ENCODE results near the gene NEIL3.
A peak's percentile ranks its signal among the peaks of the same experiment; 100 is the strongest.

Gene NEIL3, protein sequence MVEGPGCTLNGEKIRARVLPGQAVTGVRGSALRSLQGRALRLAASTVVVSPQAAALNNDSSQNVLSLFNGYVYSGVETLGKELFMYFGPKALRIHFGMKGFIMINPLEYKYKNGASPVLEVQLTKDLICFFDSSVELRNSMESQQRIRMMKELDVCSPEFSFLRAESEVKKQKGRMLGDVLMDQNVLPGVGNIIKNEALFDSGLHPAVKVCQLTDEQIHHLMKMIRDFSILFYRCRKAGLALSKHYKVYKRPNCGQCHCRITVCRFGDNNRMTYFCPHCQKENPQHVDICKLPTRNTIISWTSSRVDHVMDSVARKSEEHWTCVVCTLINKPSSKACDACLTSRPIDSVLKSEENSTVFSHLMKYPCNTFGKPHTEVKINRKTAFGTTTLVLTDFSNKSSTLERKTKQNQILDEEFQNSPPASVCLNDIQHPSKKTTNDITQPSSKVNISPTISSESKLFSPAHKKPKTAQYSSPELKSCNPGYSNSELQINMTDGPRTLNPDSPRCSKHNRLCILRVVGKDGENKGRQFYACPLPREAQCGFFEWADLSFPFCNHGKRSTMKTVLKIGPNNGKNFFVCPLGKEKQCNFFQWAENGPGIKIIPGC

DNA sequence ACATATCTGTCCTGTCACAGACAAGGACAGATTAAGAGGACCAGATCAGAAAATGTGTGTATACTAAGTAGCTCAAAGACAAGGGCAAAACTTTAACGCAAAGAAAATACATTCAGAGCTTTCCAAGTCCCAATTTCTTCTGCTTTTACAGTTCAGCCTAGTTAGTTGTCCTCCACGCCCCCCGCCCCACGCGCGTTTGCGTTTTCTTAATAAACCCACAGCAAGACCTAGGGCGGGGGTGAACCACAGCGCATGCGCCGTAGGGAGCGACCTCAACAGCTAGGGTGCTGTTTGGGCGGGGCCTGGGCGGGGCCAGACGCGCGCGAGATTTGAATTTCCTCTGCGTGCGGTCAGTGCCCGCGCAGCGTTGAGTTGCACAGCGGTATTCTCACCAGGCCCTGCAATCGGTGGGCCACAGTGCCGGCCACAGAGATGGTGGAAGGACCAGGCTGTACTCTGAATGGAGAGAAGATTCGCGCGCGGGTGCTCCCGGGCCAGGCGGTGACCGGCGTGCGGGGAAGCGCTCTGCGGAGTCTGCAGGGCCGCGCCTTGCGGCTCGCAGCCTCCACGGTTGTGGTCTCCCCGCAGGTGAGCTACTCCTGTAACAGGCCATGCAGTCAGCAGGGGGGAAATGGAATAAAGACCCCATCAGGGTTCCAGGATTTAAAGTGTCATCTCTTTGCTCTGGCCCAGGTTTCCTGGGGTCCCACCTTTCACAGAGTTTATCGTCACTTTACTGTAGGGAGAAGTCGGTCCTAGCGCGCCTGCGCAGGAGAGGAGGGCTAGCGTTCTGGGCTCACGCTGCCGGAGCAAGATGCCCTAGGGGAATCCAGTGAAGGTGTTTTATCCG, at the start of gene NEIL3:
TSS of gene NEIL3 (plus strand) at position 353 of the 850 bp plus-strand sequence. CDS start at position 433, 80 bp downstream.
- DNase-seq = peak; percentile 73

DNA sequence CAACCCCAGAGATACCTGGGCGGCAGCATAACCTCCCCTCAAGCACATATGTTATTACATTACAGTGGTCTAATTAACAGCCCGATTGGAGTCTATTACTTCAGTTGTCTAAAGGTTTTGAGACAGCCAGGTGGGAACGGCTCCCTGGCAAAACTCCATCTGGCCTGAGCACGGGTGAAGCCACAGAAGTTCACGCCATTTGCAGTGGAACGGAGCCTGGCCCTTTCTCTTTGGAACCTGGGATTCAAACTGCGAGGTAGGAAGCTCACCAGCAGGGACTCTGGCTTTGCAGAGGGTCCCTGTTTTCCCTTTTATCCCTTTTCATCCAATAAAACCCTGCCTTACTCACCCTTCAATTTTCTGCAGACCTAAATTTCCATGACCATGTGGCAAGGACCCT, 45.9 kb upstream of the NEIL3 start:
- no peak for DNase-seq

DNA sequence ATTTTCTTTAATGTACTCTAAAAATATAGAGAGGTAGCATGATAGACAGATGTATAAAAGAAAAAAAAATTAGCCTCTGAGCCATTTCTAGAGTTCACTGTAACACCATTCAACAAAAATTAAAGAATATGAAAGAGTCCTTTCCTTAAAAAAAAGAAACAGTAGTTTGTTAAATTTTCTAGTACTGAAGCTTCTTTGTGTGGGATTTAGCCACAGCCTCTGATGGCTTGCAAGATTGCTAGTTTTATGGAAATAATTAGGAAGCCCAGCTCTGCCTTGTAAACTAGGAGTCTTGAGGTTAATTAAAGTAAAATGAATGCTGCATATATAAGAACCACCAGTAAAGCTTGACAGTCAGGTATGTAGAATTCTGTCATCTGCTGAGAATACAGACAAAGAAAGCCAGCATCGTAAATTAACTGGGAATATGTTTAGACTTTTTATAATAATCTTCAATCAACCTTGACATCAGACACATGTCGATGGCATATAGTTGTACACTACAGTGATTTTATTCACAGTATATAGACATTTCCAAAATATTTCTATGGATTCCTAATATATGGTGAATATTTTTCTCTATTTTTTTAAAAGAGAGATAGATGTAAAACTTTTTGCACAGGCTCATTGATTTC, 44.8 kb upstream of the NEIL3 start:
- DNase-seq = no peak

DNA sequence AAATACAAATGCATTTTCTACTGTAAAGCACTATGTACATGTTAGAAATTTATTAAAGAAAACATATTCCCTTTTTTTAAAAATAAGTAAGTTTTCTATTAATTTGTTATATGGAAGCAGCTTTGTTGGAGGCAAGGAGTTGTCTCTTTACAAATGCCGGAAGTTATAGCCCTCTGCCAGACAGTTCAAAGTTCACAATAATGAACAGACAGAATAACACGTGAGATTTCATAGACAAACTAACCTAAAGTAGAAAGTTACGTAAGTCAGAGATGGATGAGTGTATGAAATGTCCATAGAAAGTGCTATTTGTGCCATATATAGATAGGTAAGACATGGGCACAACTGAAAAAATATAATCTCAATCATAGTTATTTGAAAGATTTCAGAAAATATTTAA, 43.9 kb upstream of the NEIL3 start:
- DNase-seq = no peak

DNA sequence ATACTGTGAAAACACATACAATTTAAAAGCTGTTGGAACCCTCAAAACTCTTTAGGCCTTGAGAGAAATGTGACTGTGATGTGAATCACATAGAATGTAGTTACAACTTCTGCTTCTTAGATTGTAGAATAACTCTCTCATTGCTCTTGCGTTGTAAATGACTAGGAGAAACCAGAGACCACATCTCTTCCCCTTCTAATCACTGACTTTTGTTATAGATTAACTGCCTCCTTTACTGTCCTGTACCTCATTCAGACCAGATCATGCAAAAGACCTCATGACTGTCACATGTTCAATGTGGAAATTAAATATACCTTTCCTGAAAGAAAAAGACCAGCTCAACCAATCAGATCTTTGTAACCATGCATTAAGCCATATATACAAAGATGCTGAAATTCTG, 43.2 kb upstream of the NEIL3 start:
- DNase-seq = no peak

DNA sequence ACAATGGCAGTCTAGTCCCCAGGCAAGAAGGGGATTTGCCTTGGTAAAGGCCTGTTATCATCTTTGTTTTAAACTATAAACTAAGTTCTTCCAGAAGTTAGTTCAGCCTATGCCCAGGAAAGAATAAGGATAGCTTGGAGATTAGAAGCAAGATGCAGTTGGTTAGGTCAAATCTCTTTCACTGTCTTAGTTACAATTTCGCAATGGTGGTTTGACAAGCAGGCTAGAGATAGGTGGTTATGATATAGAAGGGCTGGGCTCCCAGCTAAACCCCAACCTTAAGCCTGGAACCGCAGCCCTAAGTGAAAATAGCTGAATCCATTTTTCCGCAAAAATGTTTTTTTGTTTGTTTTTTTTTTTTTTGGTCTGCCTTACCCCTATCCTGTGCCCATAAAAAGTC, 41.8 kb upstream of the NEIL3 start:
- no peak for DNase-seq

DNA sequence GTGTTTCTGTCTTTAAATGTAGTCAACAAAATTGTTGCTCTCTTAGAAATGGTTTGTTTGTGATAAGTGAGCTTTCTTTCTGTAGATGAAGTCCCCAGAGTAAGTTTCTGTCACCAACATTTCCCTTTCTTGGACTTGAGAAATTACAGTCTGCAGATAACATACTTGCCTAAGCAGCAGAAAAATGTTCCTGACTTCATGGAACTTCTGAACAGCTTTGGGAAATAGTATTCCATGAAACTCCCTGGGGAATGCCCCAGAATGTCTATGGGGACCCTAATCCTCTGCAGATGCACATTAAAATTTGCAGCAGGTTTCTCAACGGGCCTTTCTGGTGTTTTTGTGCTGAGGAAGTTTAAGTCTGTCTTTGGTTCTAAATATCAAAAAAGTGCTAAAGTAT, 38.6 kb upstream of the NEIL3 start:
- no peak for DNase-seq

DNA sequence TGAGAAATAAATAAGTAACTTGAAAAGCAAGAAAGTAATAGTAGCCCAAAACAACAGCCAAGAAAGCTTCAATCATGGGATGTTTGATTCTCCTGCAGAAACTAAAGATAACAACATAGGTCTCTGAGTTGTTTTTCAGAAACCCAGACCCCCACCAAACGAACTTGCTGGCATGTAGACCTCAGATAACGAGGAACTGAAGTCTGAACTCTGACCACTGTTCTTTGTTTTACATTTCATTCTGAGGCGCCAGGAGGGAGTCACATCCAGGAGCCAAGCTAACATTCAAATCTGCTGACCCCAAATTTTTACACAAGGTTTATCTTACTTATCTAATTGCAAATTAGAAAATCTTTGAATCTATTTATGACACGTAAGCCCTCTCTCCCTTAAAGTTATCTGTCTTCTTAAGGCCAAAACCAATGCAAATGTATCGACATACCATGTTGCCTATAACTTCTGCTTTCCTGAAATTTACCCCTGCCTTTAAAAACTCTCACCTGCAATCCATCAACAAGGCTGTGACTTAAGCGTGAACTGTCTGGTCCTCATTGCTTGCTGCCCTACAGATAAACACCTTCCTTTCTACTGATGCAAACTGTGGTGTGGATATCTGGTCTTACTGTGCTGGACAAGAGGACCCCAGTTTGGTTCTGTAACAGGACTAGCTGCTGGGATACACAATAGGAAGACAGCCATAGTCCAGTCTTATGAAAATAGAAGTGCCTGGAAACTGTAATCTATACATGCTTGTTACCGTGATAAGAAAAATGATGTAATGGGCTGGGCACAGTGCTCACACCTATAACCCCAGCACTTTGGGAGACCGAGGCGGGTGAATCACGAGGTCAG, 37.5 kb upstream of the NEIL3 start:
- DNase-seq = no peak

DNA sequence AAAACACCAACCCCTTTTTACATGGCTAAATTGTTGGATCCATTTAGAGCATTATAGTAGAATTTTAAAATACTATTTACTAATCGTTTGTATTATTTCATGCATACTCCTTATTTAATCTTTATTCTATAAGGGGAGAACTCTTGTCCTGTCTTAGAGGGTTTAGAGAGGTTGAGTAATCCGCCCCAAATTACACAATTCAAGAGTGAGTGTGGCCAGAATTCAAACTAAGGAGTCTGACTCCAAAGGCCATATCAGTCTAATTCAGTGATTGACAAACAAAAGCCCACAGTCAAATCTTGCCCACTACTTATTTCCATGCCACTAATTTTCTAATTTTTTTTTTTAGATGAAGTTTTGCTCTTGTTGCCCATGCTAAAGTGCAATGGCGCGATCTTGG, 33.7 kb upstream of the NEIL3 start:
- no peak for DNase-seq

DNA sequence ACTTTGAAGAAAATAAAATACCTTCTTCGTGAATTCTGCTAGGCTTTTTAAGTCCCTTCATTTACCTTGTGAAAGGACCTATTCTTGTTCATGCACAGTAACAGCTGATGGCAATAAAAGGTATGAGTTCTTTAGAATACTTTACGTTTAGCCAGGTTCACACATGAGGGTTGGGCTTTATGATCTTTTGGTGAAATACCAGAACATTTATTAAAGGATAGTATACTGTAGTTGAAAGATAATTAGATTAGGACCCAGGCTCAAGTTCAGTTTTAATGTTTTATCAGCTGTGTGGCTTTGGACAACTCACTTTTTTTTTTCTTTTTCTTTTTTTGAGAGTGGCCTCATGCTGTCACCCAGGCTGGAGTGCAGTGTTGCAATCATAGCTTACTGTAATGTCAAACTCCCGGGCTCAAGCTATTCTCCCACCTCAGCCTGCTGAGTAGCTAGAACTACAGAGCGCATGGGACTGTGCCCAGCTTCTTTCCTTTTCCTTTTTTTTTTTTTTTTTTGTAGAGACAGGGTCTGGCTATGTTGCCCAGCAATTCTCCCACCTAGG, 28.2 kb upstream of the NEIL3 start:
- DNase-seq = no peak

DNA sequence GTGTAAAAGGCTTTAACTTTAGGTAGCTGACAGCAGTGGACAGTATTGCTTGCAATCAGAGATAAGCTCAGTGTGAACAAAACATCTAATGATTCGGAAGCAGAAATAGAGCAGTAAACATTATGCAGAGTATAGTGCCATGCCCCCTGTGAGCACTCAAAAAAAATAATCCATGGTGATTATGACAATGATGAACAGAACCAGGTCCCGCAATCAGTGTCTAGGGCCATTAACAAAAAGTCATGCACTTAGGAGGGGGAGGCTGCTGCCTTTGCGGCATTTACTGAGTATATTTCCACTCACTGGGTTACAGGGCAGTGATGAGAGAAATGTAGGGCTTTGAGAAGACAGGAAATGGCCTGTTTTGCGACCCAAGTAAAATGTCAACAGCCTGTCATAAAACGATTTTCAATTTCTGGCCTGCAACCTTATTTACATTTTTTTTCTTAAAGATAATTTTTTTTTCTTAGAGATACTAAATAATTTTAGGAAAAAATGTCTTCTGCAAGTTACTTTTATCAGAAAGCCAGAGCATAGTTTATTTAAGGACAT, 27.3 kb upstream of the NEIL3 start:
- DNase-seq = no peak

DNA sequence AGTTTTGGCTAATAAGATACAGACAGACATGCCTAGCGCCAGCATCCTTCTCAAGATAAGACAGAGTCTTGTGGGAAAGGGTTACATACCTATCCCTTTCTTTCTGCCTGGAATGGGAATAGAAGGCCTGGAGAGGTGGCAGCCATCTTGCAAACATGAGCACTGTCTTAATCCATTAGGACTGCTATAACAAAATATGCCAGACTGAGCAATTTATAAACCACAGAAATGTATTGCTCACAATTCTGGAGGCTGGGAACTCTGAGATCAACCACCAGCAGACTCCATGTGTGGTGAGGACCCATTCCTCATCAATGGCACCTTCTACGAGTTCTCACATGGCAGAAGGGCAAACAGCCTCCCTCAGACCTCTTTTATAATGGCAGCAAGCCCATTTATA, 26.5 kb upstream of the NEIL3 start:
- DNase-seq = no peak

DNA sequence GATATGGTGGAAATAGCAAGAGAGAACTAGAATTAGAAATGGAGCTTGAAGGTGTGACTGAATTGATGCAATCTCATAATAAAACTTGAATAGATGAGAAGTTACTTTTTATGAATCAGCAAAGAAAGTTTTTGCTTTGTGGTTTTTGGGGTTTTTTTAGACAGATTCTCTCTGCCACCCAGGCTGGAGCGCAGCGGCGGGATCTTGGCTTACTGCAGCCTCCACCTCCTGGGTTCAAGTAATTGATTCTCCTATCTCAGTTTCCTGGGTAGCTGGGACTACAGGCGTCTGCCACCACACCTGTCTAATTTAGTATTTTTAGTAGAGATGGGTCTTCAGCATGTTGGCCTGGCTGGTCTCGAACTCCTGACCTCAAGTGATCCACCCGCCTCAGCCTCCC, 23.7 kb upstream of the NEIL3 start:
- no peak for DNase-seq

DNA sequence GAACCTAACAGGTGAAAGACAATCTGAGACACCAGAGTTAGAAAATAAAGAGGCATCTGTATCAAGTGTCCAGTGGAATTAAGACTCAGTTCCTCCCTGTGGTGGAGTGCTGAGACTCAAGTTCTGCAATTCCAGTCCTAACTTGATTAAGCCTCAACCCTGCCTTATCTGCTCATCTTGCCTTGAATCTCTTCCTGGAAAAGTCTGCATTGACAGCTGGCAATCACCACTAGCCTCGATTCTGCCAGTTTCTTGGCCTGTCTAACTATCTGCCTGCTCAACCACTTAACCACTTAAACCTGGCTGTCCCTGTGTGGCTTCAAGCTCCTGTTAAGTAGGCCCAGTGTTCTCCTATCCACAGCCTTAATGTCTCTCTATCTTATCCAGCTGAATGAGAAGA, 22.4 kb upstream of the NEIL3 start:
- DNase-seq = no peak

DNA sequence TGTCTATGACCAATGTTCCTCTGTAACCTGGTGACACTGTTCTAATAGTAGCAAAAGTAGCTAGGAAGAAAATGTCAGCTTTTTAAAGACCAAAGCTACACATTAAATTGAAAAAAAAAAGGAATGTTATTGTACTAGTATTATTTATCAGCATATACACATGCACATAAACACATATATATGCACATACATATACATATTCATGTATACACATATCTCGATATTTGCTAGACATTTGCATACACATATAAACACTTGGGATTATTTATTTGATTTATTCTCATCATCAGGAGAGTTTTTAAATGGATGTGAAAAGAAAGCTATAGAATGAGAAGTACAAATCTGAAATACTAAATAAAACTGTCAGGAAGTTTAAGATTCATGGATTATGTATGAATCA, 21.3 kb upstream of the NEIL3 start:
- DNase-seq = no peak

DNA sequence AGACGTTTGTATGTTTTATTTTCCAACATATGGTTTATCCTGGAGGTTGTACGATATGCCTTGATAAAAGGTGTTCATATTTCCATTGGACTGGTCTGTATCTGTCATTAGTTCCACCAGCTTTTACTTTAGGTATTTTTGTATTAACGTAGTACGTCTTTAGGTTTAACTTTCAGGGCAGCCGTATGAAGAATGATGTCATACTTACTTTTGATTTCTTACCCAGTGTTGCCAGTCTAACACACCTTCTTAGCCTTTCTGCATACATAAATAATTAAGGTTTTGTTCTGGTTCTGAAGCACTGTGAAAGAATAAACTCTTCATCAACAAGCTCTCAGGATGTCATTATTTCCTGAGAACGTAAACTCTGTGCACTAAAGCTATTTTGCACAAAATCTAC, 18.9 kb upstream of the NEIL3 start:
- no peak for DNase-seq

DNA sequence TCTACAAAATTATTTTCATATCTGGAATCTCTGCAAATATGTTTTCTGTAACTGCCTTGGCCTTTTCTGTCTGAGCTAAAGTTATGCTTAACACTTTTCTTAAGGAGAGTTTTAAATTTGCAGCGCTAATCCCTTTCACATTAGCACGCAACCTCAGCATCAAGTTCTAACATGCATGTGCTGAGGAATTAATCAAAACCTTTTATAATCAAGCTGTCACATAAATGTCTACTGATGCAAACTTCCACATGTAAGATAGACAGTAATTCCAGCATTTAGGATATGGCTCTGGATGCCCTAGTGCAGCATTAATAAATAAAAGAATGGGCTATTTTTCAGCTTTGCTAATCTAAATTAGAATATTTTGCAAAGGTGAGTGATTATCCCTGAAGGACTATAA, 17.5 kb upstream of the NEIL3 start:
- DNase-seq = no peak

DNA sequence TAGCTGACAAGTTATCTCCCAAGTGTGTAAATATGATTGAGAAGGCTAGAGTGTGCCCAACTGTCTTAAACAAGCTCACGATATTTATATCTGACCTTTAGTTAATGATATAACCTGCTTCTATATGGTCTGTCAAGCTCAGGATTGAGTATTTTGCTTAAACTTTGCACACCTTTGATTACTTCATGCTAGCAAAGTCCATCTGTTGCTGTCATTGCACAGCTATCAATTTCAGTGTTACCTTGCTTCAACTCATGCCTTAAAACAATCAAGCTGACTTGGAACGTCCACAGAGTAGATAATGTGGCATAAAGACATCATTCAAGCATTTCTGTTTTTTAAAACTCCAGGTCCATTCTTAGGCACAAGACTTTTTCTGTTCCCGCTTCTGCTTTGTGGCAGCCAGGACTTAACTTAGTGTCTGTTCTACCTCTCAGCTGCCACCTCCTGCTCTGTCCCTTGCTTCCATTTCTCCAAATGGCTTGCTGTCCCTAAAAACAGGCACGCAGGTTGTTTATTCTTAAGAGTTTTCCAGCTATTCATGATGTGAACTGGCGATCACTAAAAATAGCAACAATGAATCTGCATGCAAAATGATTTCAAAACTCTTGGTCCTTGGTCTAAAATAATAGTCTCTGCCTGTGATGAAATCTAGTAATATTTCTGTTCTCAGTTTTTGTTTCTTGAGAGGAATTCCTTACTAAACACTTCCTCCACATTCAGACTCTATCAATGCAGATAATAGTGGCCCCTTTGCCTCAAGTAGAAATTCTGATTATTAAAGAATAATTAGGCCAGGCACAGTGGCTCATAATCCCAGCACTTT, 16.3 kb upstream of the NEIL3 start:
- DNase-seq = no peak

DNA sequence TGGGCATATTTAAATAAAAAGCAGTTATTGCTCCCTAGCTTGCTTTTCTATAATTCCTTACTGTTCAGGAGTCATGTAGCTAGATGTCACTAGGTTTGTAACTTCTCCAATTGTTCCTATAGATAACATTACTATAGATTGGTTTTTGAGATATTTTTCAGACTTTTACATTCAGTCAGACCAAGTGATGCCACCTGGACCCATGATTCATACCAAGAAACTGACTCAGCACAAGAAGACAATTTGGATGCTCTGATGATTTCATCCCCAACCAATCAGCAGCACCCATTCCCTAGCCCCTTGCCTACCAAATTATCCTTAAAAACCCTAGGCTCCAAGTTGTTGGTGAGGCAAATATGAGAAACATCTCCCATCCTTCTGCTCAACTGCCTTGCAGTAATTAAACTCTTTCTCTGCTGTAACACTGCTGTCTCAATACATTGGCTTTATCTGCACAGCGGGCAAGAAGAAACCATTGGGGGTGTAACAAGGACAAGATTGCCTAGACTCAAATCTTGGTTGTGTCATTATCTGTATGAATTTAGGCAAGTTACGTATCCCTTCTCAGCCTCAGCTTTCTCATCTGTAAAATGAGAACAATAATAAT, 11.8 kb upstream of the NEIL3 start:
- DNase-seq = no peak

DNA sequence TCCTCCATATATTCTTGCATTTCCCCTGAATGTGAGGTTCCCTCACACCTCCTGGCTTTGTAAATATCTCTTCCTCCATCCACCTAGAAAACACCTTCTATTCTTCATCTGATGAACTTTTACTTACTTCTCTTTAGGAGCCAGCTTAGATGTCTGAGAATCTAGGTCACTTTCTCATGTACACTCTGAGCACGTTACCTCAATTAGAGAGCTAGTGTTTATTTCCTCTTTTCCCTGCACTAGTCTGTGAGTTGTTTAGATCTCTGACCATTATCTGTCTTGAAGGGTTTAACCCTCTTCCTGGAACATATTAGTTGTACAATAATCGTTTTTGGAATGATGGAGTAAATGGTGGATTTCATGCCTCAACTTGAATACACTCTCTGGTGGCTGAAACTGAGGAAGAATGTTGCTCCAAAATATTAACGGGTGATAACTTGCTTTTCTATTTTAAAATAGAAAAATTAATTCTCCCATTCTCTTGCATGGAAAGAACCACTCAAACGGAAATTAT, 8.5 kb upstream of the NEIL3 start:
- DNase-seq = no peak

Data from NCI-H2171 treated with DMSO at 0.1 percent for 48 hours (cell line).